ENCODE data around the gene IMPDH2.

IMPDH2 gene

GRCh38 chr3:49006408-49007067 lies 22.7 kb downstream of the IMPDH2 start:
- H3K4me3 ChIP-seq (ENCODE audit: low read depth, low read length): peak overlapping the region; percentile 92
- TF ChIP-seq CTCF (IDR thresholded peaks at IDR 0.05; ENCODE audit: insufficient read depth, low read depth, low read length, missing control alignments): no peak
- DNase-seq (ENCODE audit: low read depth): no peak

GRCh38 chr3:49005998-49006397 lies 23.2 kb downstream of the IMPDH2 start:
- no peak for TF ChIP-seq CTCF (IDR thresholded peaks at IDR 0.05; ENCODE audit: insufficient read depth, low read depth, low read length, missing control alignments)
- peak overlapping the region; percentile 92 for H3K4me3 ChIP-seq (ENCODE audit: low read depth, low read length)
- no peak for DNase-seq (ENCODE audit: low read depth)

- DNase-seq (ENCODE audit: low read depth): no peak
- no peak for TF ChIP-seq CTCF (IDR thresholded peaks at IDR 0.05; ENCODE audit: insufficient read depth, low read depth, low read length, missing control alignments)
- no peak overlapping the region for H3K4me3 ChIP-seq (ENCODE audit: low read depth, low read length)
Measured at GRCh38 chr3:49005303-49005680, 23.9 kb downstream of the IMPDH2 start.

GRCh38 chr3:49004352-49005302 lies 24.6 kb downstream of the IMPDH2 start:
- TF ChIP-seq CTCF (IDR thresholded peaks at IDR 0.05; ENCODE audit: insufficient read depth, low read depth, low read length, missing control alignments): no peak
- no peak overlapping the region for H3K4me3 ChIP-seq (ENCODE audit: low read depth, low read length)
- DNase-seq (ENCODE audit: low read depth): no peak

- TF ChIP-seq CTCF (IDR thresholded peaks at IDR 0.05; ENCODE audit: insufficient read depth, low read depth, low read length, missing control alignments): no peak
- no peak for DNase-seq (ENCODE audit: low read depth)
- H3K4me3 ChIP-seq (ENCODE audit: low read depth, low read length): no peak overlapping the region
Measured at GRCh38 chr3:49001155-49001554, 28.0 kb downstream of the IMPDH2 start.

- TF ChIP-seq CTCF (IDR thresholded peaks at IDR 0.05; ENCODE audit: insufficient read depth, low read depth, low read length, missing control alignments): no peak
- DNase-seq (ENCODE audit: low read depth): no peak
- H3K4me3 ChIP-seq (ENCODE audit: low read depth, low read length): no peak overlapping the region
Measured at GRCh38 chr3:48999085-48999858, 29.9 kb downstream of the IMPDH2 start.

Data from GM12865 (cell line).